ENCODE measurements around the gene CDH4.

CDH4 gene

DNA sequence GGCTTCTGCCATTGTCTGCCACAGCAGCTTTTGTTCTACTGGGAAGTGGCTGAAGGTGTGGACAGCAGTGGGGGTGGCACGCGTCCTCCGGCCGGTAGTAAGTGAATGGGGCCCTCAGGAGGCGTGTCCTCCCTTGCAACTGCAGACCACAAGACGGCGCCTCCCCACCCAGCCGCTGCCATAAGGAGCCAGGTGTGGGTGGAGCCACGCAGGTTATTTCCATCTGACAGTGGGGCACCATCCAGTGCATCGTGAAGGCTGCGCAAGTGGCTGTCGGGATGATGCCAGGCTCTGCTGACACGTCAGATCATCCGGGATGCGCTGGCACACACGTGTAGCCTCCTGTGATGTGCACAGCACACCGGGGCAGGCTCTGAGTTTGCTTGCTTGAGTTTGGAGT, 379.7 kb downstream of the CDH4 start:
- no peak for DNase-seq (ENCODE audit: low read depth)

DNA sequence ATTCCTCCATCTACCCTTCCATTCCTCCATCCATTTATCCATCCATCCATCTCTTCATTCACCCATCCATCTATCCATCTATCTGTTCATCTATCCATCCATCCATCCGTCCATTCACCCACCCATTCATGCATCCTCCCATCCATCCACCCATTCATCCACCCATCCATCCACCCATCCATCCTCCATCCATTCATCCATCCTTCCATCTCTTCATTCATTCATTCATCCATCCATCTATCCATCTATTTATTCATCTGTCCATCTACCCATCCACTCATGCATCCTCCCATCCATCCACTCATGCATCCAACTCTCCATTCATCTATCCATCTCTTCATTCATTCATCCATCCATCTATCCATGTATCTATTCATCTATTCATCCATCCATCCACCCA, 380.9 kb downstream of the CDH4 start:
- no peak for DNase-seq (ENCODE audit: low read depth)

DNA sequence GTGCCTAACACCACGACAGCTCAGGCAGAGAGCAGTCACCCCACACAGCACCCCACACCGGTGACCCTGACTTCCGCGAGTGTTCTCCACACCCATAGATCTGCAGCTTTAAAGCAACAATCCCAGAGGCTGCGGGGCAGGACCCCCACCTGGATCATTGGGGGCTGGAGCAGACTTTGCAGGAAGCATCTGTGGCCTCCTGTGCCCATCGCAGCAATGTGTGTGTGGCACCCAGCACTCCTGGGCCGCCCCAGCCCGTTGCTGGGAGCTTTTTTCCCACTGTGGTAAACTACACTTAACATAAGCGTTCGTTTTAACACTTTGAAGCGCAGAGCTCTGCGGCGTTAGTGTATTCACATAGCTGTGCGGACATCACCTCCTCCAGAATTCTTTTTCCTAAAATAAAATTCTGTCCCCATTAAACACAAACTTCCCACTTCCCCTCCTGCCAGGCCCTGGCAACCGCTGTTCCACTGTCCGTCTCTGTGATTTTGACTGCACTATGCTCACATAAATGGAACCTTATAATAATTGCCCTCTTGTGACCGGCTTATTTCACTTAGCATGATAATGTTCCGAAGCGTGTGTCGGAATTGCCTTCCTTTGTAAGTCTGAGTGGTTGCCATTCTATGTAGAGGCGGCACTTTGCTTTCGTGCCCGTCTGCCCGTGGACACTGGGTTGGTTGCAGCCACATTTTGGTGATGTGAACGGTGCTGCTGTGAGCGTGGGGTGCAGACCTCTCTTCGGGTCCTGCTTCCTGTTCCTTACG, 382.5 kb downstream of the CDH4 start:
- DNase-seq (ENCODE audit: low read depth) = no peak

DNA sequence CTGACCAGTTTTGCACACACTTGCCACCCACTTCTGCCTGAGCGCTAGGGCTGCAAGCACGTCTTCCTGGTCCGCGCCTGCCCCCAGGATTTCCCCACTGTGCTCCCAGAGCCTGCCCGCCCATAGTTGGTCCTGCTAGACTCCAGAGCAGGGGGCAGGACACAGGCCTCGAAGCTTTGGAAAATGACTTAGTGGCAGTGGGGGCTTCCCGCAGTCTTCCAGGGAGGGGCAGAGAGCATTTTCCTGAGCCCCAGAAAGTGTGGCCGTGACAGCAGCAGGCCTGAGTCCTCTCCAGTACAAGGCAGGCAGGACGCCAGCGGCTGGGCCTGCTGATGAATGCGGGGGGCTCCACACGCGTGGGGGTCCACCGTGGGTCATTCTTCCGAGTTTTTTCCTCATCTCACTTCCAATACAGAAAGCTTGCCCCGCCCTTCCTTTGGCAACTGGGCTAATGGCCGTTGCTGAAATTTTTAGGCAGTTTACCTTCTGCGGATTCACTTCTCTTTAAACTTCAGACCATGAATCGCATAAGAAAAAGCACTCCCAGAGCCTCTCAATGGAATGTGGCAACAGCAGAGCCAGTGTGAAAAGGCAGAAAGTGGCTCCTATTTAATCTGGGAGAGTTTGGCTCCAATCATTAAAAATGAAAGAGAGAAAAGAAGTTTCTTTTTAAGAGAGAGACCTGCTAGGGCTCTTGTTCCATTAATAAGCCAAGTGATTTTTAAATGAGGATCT, 383.8 kb downstream of the CDH4 start:
- no peak for DNase-seq (ENCODE audit: low read depth)

GRCh38 chr20:61636531-61637116, 384.6 kb downstream of the CDH4 start:
- no peak for DNase-seq (ENCODE audit: low read depth)

DNA sequence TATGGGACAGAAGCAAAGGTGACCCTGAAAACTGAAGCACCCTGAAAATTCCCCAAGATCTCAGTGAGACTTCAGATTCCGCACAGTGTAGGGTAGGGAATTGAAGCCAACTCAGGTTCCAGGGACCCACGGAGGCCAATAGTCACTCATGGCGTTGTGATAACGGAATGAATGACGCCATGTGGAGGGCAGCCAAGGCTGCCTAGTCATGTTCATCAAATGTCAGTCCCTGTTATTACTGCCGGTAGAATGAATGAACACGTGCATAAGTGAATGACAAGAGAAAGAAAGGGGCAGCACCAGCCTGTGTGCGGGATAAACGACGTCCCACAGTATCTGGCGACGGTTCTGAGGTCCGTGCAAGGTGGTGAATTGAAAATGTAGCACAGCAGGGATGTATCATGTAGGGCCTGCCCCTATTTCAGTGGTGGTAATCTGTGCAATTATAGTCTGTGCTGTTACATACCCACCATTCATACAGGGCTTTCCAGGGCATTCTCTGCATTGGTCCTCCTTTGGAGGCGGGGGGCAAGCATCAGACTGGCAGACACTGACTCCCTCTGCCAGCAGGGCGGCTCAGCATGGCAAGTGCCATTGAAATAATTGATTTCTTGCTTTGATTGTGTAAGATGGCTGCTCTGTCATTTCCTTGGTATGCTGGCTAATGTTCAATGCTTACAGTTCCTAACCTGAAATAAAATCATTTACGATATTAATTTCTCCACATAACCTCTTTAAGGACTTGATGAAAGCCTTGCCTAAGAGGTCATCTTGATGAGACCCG, 386.9 kb downstream of the CDH4 start:
- no peak for DNase-seq (ENCODE audit: low read depth)

DNA sequence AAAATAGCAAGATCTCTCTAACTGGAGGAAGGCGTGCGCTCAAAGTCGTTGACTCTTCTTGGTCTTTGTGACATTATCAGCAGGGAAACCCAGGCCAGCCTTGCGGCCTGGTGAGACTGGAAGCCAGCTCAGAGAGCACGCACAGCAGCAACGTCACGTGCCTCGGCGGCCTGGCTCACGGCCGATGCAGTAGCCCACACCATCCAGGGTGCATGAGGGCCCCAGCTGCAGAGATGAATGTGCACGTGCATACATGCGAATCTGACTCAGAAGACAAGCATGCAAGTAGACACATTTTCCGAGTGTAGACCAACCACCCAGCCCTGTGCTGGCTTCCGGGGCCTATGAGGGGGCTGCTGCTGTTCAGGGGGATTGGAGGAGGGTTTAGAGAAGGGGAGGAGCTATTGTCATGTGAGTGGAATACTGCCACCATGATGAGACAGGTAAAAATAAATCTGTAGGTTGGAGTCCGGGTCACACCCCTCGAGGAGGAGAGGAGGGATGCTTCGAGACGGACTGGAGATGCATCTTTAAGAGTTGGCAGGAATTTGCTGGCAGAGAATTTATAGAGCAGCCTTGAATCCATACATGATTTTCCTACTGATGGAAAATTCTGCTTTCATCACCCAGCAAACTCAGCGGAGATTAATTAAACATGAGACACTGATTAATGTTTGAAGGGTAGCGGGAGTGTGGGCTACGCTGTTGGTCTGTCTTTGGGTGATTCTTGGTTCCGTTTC, 388.2 kb downstream of the CDH4 start:
- no peak for DNase-seq (ENCODE audit: low read depth)

- no peak for DNase-seq (ENCODE audit: low read depth)
These were observed 388.8 kb downstream of the CDH4 start for GRCh38 chr20:61640871-61641245.

DNA sequence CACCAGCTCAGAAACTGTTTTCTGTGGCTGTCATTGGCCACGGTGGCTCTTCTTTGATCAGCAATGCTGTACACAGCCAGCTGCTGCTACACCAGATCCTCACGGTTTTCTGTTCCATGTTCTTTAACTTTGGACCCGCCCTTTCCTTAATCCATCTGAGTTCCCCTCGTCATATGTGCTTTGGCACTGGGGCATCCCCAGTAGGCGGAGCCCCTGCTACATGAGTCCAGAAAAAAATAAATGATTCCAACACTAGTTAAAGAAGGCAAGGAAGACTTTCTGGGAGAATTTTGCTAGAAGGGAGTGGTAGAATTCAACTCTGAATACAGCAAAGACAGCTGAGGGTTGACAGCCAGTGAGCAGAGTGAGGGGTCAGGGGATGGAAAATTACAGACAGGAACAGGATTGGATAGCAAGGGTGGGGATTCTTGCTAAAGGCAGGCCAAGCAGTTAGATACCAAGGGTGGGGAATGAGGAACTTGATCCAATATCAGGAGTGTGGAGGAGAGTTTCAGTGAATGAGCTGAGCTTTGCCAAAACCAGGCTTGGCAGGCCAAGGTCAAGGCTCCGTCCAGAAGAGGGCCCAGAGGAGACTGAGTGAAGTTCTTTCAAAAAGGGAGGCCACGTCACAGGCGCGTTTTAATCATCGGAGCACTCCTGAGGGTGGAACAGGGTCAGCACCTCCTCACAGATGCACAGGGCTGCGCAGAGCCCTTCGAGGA, 391.8 kb downstream of the CDH4 start:
- no peak for DNase-seq (ENCODE audit: low read depth)

GRCh38 chr20:61644378-61645076, 392.5 kb downstream of the CDH4 start:
- DNase-seq (ENCODE audit: low read depth) = no peak

GRCh38 chr20:61645732-61646131, 393.7 kb downstream of the CDH4 start:
- DNase-seq (ENCODE audit: low read depth) = no peak

DNA sequence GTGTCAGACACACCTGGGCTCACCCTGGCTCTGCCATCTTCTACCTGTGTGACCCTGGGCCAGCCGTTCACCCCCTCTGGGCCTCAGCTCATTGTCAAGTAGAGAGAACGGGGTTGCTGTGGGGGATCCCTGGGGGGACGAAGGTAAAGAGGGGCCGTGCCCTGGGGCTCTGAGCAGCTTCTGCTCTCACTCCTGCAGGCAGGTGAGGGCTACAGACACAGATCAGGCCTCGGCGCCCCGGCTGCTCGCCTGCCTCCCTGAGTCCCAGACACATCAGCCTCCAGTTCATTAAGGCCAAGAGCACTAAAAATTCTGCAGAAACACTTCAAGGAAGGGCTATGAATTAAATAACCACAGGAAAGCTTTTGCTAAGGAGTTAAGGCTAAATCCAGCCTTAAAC, 394.4 kb downstream of the CDH4 start:
- no peak for DNase-seq (ENCODE audit: low read depth)

DNA sequence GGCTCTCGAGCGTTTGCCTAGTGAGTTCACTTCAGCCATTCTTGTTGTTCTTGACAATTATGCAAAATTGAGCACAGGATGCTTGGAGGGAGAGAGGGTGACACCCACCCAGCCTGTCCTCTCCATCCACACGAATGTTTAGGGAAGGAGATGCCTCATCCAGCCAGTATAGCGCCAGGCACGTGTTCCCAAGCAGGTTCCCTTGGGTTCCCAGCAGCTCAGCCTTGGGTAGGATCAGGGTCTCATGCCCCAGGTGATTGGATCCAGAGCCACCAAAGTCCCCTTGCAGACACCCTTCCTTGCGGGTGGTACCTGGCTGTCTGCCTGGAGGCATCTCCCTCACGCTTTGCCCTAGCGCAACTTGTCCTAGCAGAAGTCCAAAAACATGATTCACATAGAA, 394.9 kb downstream of the CDH4 start:
- DNase-seq (ENCODE audit: low read depth) = no peak

DNA sequence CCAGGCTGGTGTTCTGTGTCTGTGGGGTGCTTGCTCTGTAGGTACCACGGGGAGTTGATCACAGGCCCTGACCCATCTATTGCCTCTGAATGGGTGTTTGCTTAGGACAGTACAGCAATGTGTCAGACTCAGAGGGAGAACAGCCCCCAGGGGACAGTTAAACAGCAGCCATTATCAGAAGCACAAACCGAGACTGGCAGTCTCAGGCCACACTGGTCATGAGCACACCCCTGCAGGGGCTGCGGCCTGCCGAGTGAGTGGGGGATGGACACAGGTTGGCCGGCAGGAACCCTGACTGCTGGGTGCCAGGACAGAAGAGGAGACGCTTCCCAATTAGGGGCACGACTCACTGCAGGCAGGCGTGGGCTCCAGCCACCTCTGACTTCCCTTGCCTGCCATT, 395.6 kb downstream of the CDH4 start:
- DNase-seq (ENCODE audit: low read depth) = no peak

DNA sequence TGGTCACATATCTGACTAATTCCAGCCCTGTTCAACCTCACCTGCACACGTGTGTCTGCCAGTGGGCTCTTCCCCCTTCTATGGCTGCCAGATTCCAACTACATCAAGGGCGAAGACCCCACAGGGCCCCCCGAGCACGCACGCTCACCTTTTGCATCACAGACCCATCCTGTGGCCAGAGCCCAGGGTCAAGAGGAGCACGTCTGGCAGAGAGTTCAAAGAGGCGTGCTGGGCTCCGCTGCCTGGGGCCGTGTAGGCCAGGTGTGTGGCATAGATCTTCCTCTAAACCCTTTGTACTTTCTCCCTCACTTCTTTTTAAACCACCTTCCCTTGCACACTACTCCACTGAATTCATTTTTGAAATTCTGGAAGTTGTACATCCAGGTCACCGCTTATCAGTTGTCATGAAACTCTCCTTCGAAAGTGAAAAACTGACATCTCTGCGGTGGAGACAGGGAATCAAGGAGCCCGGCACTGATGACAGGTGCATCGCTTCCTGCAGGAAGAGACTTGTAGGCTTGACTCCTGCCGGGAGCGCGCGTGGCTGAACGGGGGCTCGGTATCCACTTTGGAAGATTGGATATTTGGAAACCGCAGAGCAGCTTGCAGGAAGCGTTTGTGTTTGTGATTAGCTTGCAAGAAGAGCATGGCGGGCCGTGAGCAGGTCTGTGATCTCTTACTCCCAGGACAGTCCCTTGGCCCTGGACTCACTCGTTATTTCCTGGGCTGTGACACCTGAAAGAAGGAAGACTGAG, 397.2 kb downstream of the CDH4 start:
- DNase-seq (ENCODE audit: low read depth) = no peak

- DNase-seq (ENCODE audit: low read depth) = no peak
These were observed 397.8 kb downstream of the CDH4 start for GRCh38 chr20:61649860-61650162.

- no peak for DNase-seq (ENCODE audit: low read depth)
These were observed 399.1 kb downstream of the CDH4 start for GRCh38 chr20:61650912-61651733.

- DNase-seq (ENCODE audit: low read depth) = no peak
These were observed 400.1 kb downstream of the CDH4 start for GRCh38 chr20:61652146-61652545.

- DNase-seq (ENCODE audit: low read depth) = no peak
These were observed 402.7 kb downstream of the CDH4 start for GRCh38 chr20:61654726-61655125.

Measured in activated T-cell treated with anti-CD3 and anti-CD28 coated beads for 48 hours (primary cell).